Measurements from ENCODE around the gene ERVW-1.

- TF ChIP-seq POLR2A (IDR thresholded peaks at IDR 0.05) (no peak), CTCF (IDR thresholded peaks at IDR 0.05 in 8 of 11, conservative IDR thresholded peaks at IDR 0.05 in 3 of 11) (no peak)
Observed at GRCh38 chr7:92503767-92504166, 26.0 kb upstream of the ERVW-1 start.
